Progenitor cell of endocrine pancreas (in vitro differentiated cells): ENCODE measurements around the gene MAPK1. TPM values are rescaled to one million over a fixed set of nuclear protein-coding genes. Genes with fewer than 3 reads are reported as not detected.
"Not testable (repeated sequence)": the region's sequence is repeated elsewhere in the genome, so short reads cannot be mapped to it uniquely, and the experiment has no call there.

Source experiments
- DNase-seq: peaks from one replicate; pipeline ENCODE4 v3.0.0; 2021; ENCODE audit warnings: low spot score; ENCODE audit not compliant: unreplicated experiment
- H3K27ac Mint-ChIP-seq: 2 replicates; pipeline ENCODE4 v1.8.0; 2021; ENCODE audit warnings: mild to moderate bottlenecking, moderate library complexity, mixed read lengths
- H3K27me3 Mint-ChIP-seq: 2 replicates; pipeline ENCODE4 v1.8.0; 2021; ENCODE audit warnings: mixed read lengths
- H3K36me3 Mint-ChIP-seq: 2 replicates; pipeline ENCODE4 v1.8.0; 2022; ENCODE audit warnings: mixed read lengths; ENCODE audit not compliant: insufficient read depth
- H3K4me1 Mint-ChIP-seq: 2 replicates; pipeline ENCODE4 v1.8.0; 2021; ENCODE audit warnings: low read depth, mixed read lengths
- H3K4me3 Mint-ChIP-seq: 2 replicates; pipeline ENCODE4 v1.8.0; 2021; ENCODE audit warnings: low read depth, mild to moderate bottlenecking, moderate library complexity, mixed read lengths
- H3K9me3 Mint-ChIP-seq: 2 replicates; pipeline ENCODE4 v1.8.0; 2021; ENCODE audit warnings: low read depth, mixed read lengths
- CTCF ChIP-seq: fragments of 200-600 bp; sonication (generic); IDR thresholded peaks from one replicate; pipeline ENCODE4 v1.5.0; 2021; ENCODE audit warnings: antibody characterized with exemption, mild to moderate bottlenecking; ENCODE audit not compliant: unreplicated experiment
- total RNA-seq: library from RNA; stranded (reverse); gene quantifications from 2 replicates; pipeline ENCODE4 v1.2.1, GENCODE V29; 2021

The MAPK1 gene
- total RNA-seq, 1 donor from 2014 or later, result 116 TPM

- DNase-seq, result no peak
- Mint-ChIP-seq H3K4me1 (peaks cover 14% of the 10 kb centered on the region), H3K27me3 (no peaks in the 10 kb centered on the region), H3K4me3 (no peak overlapping the region), H3K27ac (no peak overlapping the region), H3K9me3 (no peaks in the 10 kb centered on the region), H3K36me3 (no peaks in the 10 kb centered on the region)
- TF ChIP-seq CTCF, result no peak
Observed at GRCh38 chr22:21827628-21828267, 39.7 kb downstream of the MAPK1 start.

GRCh38 chr22:21826204-21826603, 41.2 kb downstream of the MAPK1 start:
- Mint-ChIP-seq H3K27ac (no peak overlapping the region), H3K4me1 (peaks cover 8% of the 10 kb centered on the region), H3K9me3 (no peaks in the 10 kb centered on the region), H3K27me3 (no peaks in the 10 kb centered on the region), H3K36me3 (peaks cover 2% of the 10 kb centered on the region), H3K4me3 (no peak overlapping the region)
- TF ChIP-seq CTCF, result no peak
- no peak for DNase-seq

- not testable (repeated sequence) for H3K4me3 Mint-ChIP-seq, H3K9me3 Mint-ChIP-seq, H3K36me3 Mint-ChIP-seq, DNase-seq, H3K27ac Mint-ChIP-seq, H3K4me1 Mint-ChIP-seq, H3K27me3 Mint-ChIP-seq
Observed at GRCh38 chr22:21824962-21825361, 42.5 kb downstream of the MAPK1 start.

DNA sequence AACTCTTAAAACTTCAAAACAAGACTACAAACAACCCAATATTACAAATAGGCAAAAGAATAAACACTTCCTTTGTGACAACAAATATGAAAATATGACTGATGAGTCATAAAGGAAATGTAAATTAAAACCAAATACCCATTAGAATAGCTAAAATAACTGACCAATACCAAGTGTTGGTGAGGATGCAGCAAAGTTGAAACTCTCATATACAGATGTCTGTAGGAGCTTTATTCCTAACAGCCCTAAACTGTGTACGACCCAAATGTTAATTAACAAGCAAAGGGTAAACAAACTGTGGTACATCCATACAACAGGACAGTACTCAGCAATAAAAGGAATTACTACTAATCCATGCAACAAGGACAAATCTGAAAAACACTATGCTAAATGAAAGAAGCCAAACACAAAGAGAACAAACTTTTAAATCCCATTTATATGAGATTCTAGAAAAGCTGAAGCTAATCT, 43.0 kb downstream of the MAPK1 start:
- Mint-ChIP-seq H3K36me3 (peaks cover 2% of the 10 kb centered on the region), H3K4me1 (peaks cover 8% of the 10 kb centered on the region), H3K4me3 (no peak overlapping the region), H3K27ac (no peak overlapping the region), H3K9me3 (no peaks in the 10 kb centered on the region), H3K27me3 (no peaks in the 10 kb centered on the region)
- no peak for TF ChIP-seq CTCF
- DNase-seq, result no peak

GRCh38 chr22:21823740-21824444, 43.6 kb downstream of the MAPK1 start:
- no peaks in the 10 kb centered on the region for H3K9me3 Mint-ChIP-seq
- H3K4me1 Mint-ChIP-seq, result peaks cover 14% of the 10 kb centered on the region
- no peak for TF ChIP-seq CTCF
- H3K27ac Mint-ChIP-seq, result no peak overlapping the region
- H3K36me3 Mint-ChIP-seq, result peaks cover 2% of the 10 kb centered on the region
- no peak overlapping the region for H3K4me3 Mint-ChIP-seq
- H3K27me3 Mint-ChIP-seq, result no peaks in the 10 kb centered on the region
- DNase-seq, result no peak
